Chondrocyte (in vitro differentiated cells): Measurements from ENCODE around the gene IL4I1. TPM values are rescaled to one million over a fixed set of nuclear protein-coding genes. Genes with fewer than 3 reads are reported as not detected.

Experiments
- DNase-seq: peaks from one replicate; pipeline ENCODE4 v3.0.0; 2021; ENCODE audit warnings: mixed read lengths, low spot score
- H3K27ac Mint-ChIP-seq: one replicate; pipeline ENCODE4 v1.8.0; 2021; ENCODE audit warnings: mild to moderate bottlenecking, moderate library complexity, mixed read lengths; ENCODE audit not compliant: unreplicated experiment
- H3K27me3 Mint-ChIP-seq: 2 replicates; pipeline ENCODE4 v1.8.0; 2021; ENCODE audit warnings: low read depth, mixed read lengths
- H3K36me3 Mint-ChIP-seq: 2 replicates; pipeline ENCODE4 v1.8.0; 2021; ENCODE audit warnings: low read depth, mixed read lengths
- H3K4me1 Mint-ChIP-seq: 2 replicates; pipeline ENCODE4 v1.8.0; 2021; ENCODE audit warnings: low read depth, mild to moderate bottlenecking, mixed read lengths
- H3K4me3 Mint-ChIP-seq: one replicate; pipeline ENCODE4 v1.8.0; 2021; ENCODE audit warnings: mild to moderate bottlenecking, moderate library complexity, mixed read lengths; ENCODE audit not compliant: unreplicated experiment
- H3K9me3 Mint-ChIP-seq: 2 replicates; pipeline ENCODE4 v1.8.0; 2021; ENCODE audit warnings: low read depth, mixed read lengths
- CTCF ChIP-seq: fragments of 200-600 bp; sonication (generic); IDR thresholded peaks from 2 replicates; pipeline ENCODE4 v1.5.0; 2021; ENCODE audit warnings: antibody characterized with exemption, mild to moderate bottlenecking, moderate library complexity
- total RNA-seq: library from RNA; stranded (reverse); gene quantifications from 3 replicates; pipeline ENCODE4 v1.2.1, GENCODE V29; 2021

The IL4I1 gene
- total RNA-seq, 1 donor from 2014 or later, result 0.17 TPM

- TF ChIP-seq CTCF, result no peak
- Mint-ChIP-seq H3K27ac (peak overlapping the region; percentile 70), H3K27me3 (no peaks in the 10 kb centered on the region), H3K9me3 (peaks cover 9% of the 10 kb centered on the region), H3K4me3 (peak overlapping the region; percentile 77), H3K36me3 (peaks cover 9% of the 10 kb centered on the region), H3K4me1 (peaks cover 43% of the 10 kb centered on the region)
- DNase-seq, result peak; percentile 77
Observed at GRCh38 chr19:49851456-49852259, 45.0 kb downstream of the IL4I1 start.

- peaks cover 47% of the 10 kb centered on the region for H3K4me1 Mint-ChIP-seq
- peak within 1 kb of the TSS; percentile 81 for H3K4me3 Mint-ChIP-seq
- H3K27me3 Mint-ChIP-seq, result no peaks in the 10 kb centered on the region
- DNase-seq, result peak; percentile 96
- H3K36me3 Mint-ChIP-seq, result peaks cover 8% of the 10 kb centered on the region
- H3K27ac Mint-ChIP-seq, result peak within 1 kb of the TSS; percentile 98
- H3K9me3 Mint-ChIP-seq, result peaks cover 9% of the 10 kb centered on the region
- TF ChIP-seq CTCF, result no peak
Observed at GRCh38 chr19:49850487-49851342, 46.0 kb downstream of the IL4I1 start, which contains the start of gene PTOV1. TSS of gene PTOV1 (plus strand) at chr19:49851159.

GRCh38 chr19:49850221-49850486 lies 46.5 kb downstream of the IL4I1 start:
- Mint-ChIP-seq H3K27me3 (no peaks in the 10 kb centered on the region), H3K9me3 (peaks cover 9% of the 10 kb centered on the region), H3K4me1 (peaks cover 50% of the 10 kb centered on the region), H3K4me3 (peak overlapping the region; percentile 81), H3K27ac (peak overlapping the region; percentile 98), H3K36me3 (peaks cover 5% of the 10 kb centered on the region)
- DNase-seq, result no peak
- no peak for TF ChIP-seq CTCF

- peaks cover 9% of the 10 kb centered on the region for H3K9me3 Mint-ChIP-seq
- peak overlapping the region; percentile 81 for H3K4me3 Mint-ChIP-seq
- peak overlapping the region; percentile 98 for H3K27ac Mint-ChIP-seq
- H3K4me1 Mint-ChIP-seq, result peaks cover 53% of the 10 kb centered on the region
- no peaks in the 10 kb centered on the region for H3K27me3 Mint-ChIP-seq
- TF ChIP-seq CTCF, result no peak
- H3K36me3 Mint-ChIP-seq, result peaks cover 5% of the 10 kb centered on the region
- DNase-seq, result no peak
Observed at GRCh38 chr19:49849433-49850220, 47.1 kb downstream of the IL4I1 start.

GRCh38 chr19:49848938-49849337 lies 47.7 kb downstream of the IL4I1 start:
- no peak for DNase-seq
- Mint-ChIP-seq H3K27ac (peak overlapping the region; percentile 87), H3K36me3 (peaks cover 5% of the 10 kb centered on the region), H3K9me3 (peaks cover 9% of the 10 kb centered on the region), H3K27me3 (no peaks in the 10 kb centered on the region), H3K4me1 (peaks cover 52% of the 10 kb centered on the region), H3K4me3 (peak overlapping the region; percentile 41)
- no peak for TF ChIP-seq CTCF
